Breast epithelium (tissue), 3 donors: ENCODE results near the gene PXDN.

Experiments
- POLR2A ChIP-seq: fragments of 450-650 bp; IDR thresholded peaks from one replicate; pipeline ENCODE4 v1.6.1; 2016; ENCODE audit warnings: antibody characterized with exemption, mild to moderate bottlenecking, moderate library complexity
- POLR2AphosphoS5 ChIP-seq, 3 donors: sonication (generic); formaldehyde crosslinking; IDR thresholded peaks; one replicate each; pipeline ENCODE4 v1.6.1; 2017; ENCODE audit warnings: antibody characterized with exemption in 3 of 3
- TF ChIP-seq, protein P1 (sequence below), 3 donors: fragments of 450-650 bp; IDR thresholded peaks; one replicate each; pipeline ENCODE4 v1.5.1; 2016 to 2017; ENCODE audit warnings: antibody characterized with exemption in 3 of 3, mild to moderate bottlenecking in 3 of 3, moderate library complexity in 3 of 3

DNA sequence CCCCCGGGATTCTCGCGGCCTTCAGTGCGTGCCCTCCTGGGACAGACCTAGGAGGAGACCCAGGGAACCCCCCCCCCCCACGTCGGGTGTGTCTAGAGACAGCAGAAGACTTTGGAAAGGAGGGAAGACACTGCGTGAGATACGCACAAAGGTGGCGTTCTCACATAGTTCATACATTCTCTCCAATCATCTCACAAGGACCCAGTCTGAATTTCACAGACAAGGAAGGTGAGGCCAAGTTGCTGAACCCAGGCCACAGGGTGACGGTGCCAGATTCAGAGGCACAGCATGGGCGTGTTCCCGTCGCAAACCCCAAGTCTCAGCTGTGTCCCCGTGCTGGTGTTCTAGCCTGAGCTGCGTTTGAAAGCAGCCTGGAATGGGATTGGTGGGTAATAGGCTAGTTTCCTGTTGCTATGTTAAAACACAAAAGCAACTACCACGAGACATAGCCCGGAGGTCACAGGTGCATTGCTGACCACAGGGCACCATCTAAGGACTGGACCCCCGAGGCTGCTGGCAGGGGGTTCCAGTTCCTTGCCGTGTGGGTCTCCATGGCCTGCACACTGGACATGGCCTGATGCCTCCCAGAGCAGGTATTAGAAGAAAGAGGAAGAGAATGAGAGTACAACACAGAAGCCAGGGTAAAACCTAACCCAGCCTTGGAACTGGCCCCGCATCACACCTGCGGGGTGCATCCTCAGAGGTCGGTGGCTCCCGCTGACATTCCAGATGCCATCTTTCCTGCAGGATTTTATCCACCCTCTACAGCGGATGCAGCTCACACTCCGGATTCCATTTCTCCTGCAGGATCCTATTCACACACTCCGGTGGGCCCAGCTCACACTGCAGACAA lies 1.1 kb upstream of the PXDN start:
- TF ChIP-seq, protein P1, sequence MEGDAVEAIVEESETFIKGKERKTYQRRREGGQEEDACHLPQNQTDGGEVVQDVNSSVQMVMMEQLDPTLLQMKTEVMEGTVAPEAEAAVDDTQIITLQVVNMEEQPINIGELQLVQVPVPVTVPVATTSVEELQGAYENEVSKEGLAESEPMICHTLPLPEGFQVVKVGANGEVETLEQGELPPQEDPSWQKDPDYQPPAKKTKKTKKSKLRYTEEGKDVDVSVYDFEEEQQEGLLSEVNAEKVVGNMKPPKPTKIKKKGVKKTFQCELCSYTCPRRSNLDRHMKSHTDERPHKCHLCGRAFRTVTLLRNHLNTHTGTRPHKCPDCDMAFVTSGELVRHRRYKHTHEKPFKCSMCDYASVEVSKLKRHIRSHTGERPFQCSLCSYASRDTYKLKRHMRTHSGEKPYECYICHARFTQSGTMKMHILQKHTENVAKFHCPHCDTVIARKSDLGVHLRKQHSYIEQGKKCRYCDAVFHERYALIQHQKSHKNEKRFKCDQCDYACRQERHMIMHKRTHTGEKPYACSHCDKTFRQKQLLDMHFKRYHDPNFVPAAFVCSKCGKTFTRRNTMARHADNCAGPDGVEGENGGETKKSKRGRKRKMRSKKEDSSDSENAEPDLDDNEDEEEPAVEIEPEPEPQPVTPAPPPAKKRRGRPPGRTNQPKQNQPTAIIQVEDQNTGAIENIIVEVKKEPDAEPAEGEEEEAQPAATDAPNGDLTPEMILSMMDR (IDR thresholded peaks at IDR 0.05) = no peak
- no peak for TF ChIP-seq POLR2AphosphoS5 (IDR thresholded peaks at IDR 0.05)
- TF ChIP-seq POLR2A = no peak
